GM12801 (cell line): Measurements from ENCODE around the gene FSIP1.

Experiments
- CTCF ChIP-seq: IDR thresholded peaks from one replicate; pipeline ENCODE4 v1.5.1; 2011; ENCODE audit warnings: control low read depth; ENCODE audit not compliant: insufficient read length; ENCODE audit errors: extremely low read depth

The FSIP1 gene

GRCh38 chr15:39645138-39645975 is 137.3 kb downstream of the FSIP1 start:
- TF ChIP-seq CTCF: no peak

GRCh38 chr15:39644136-39644535 is 138.5 kb downstream of the FSIP1 start:
- TF ChIP-seq CTCF: no peak

GRCh38 chr15:39643727-39644126 is 138.9 kb downstream of the FSIP1 start:
- no peak for TF ChIP-seq CTCF

GRCh38 chr15:39642011-39642640 is 140.5 kb downstream of the FSIP1 start:
- TF ChIP-seq CTCF: no peak

- TF ChIP-seq CTCF: no peak
Measured at GRCh38 chr15:39641191-39641889, 141.3 kb downstream of the FSIP1 start.

- TF ChIP-seq CTCF: no peak
Measured at GRCh38 chr15:39640665-39641064, 142.0 kb downstream of the FSIP1 start.

- TF ChIP-seq CTCF: no peak
Measured at GRCh38 chr15:39639037-39639436, 143.6 kb downstream of the FSIP1 start.
